Eye (tissue), 1 donor: ENCODE data around the gene SYF2.
"Not testable (repeated sequence)": the region's sequence is repeated elsewhere in the genome, so short reads cannot be mapped to it uniquely, and the experiment has no call there.

Experiments
- DNase-seq: peaks from one replicate; pipeline ENCODE4 v3.0.0-alpha.2; 2015

The SYF2 gene

DNA sequence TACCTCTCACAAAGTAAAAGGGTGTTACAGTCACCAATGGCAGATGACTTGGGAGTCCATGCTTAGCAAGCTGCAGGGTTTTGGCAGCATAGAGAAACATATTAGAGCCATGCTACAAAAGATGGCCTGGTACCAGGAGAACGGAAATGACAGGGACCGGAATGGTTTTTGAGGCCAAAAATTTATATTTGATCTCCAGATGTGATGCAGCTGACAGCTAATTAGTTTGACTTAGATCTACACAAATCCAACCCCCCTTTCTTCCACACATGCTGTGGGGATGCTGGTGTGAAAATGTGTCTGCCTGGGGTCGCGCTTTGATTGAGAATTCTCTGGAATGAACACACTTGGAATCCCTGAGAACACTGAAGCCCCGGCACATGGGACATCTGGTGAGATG lies 26.5 kb downstream of the SYF2 start:
- peak; percentile 35 for DNase-seq

DNA sequence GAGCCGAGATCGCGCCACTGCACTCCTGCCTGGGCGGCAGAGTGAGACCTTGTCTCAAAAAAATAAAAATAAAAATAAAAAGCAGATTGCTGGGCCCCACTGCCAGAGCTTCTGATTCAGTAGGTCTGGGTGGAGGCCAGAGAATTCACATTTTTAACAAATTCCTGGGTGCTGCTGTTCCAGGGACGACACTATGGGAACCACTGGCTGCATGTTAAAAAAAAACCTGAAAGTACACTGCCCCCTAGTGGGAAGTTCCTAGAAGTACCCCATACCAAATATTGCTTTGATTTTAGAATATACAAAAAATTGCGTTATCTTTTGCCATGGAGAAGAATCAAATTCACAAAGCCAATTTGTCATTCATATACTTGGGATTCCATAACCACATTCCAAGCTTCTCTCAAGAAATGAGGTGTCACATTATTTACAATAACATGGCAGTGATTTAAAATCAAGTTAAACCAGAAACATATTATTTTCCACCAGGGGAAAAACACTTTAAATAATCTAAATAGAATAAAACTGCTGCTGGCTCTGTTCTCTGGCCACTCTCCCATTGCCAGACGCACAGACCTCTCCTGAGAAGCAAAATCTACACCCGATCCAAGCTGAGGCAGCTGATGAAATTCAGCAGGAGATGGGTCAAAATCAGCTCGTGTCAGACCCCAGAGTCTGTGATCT lies 27.4 kb downstream of the SYF2 start:
- peak; percentile 80 for DNase-seq

DNA sequence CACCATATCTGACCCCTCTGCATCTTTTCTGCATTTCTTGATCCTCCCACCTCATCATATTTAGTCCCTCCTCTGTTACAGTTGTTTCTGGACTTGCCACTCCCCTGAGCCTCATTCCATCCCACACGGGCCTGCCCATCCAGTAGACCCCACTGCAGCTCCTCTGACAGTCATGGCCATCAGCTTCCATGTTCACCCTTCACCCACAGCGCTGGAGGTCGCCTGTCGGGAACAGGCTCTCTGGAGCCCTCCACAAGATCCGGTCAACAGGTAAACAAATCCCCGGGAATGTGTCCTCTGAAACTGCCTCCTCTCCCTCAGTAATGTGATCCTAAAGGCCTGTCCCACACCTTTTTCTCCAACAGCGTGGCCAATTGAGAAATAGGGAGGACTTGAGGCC lies 31.3 kb downstream of the SYF2 start:
- no peak for DNase-seq

DNA sequence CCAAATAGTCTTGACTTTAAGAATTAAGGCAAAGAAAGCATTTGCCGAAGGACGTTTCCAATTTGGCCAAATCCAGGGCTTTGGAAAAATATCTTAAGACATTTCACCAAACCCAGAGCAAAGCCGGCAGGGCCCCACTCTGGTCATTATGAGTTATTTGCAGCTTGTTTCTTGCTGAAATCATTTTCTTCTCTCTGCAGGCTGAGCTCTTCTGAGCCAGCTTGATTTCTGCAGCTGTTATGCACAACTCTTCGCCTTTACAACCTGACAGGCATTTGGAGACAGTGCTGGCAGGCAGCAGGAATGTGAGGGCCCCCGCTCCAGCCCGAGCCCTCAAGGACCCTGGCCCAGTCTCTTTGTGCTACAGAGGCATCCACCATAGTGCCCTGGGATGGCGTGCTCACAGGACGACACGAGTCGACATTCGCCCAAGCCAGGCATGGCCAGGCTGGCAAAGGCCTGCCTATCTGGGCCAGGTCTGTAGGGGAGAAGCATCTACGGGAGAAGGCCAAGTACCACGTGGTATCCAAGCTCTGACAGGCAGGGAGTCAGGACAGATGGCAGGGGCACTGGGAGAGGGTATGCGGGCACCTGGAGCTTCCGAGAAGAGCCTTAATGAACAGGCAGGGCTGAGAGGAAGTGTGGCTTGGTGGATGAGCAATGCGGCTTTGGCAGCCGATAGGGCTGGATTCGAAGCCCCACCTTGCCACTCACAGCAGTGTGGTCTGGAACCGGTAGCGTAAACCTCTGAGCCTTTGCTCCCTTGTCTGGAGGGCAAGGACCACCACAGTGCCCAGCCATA lies 32.3 kb downstream of the SYF2 start:
- peak; percentile 37 for DNase-seq

- peak; percentile 74 for DNase-seq
Observed at GRCh38 chr1:25198663-25199252, 33.5 kb downstream of the SYF2 start.

DNA sequence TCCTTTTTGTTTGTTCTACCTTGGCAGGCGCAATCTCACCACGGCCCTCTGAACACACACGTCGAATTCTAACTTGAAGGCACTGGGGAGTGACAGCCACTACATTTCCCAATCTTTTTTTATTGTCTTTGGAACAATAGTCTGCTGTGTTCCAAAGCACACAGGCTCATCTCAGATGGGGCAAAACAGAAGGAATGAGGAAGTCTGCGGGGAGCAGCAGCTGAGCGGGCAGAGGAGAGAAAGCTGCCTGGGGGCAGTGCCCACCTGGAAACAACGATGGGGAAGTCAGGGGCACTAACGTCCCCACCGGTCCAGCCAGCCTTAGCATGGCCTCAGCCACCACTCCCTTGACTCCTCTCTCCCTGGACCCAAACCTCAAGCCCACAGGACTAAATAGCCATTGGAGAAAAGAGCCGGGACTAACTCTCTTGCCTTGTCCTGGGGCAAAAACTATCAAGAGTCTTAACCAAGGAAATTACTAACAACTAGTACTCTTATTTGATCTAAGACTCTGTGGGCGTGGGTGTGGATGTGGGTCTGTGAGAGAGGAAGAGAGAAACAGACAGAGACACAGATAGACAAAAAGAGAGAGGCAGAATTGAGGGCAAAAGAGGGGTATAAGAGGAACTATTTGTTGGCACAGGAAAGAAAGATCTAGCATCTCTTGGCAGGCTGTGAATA lies 34.2 kb downstream of the SYF2 start:
- DNase-seq: peak; percentile 51

- peak; percentile 58 for DNase-seq
Observed at GRCh38 chr1:25197235-25197975, 34.9 kb downstream of the SYF2 start.

- DNase-seq: no peak
Observed at GRCh38 chr1:25196830-25197229, 35.5 kb downstream of the SYF2 start.

- no peak for DNase-seq
Observed at GRCh38 chr1:25195835-25196234, 36.5 kb downstream of the SYF2 start.

GRCh38 chr1:25194572-25195020 lies 37.7 kb downstream of the SYF2 start:
- DNase-seq: peak; percentile 52

- no peak for DNase-seq
Observed at GRCh38 chr1:25194054-25194453, 38.2 kb downstream of the SYF2 start.

GRCh38 chr1:25193229-25193628 lies 39.1 kb downstream of the SYF2 start:
- DNase-seq: no peak

DNA sequence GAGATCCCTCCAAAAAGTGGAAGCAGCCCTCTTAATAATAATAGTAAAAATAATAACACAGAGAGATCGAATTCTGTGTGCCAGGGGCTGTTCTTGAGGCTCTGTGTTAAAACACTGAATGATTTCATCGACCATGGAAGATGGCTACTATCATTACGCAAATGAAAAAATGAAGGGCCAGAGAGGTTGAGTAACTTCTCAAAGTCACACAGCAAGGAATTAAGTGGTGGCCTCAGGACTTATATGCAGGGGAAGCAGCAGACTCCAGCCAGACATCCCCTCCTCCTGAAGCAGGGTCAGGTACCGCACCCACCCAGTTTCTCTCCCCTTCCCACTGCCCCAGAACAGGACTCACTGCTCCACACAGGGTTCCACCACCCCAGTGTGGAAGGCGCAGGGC lies 40.1 kb downstream of the SYF2 start:
- no peak for DNase-seq

- no peak for DNase-seq
Observed at GRCh38 chr1:25190260-25190659, 42.0 kb downstream of the SYF2 start.

- not testable (repeated sequence) for DNase-seq
Observed at GRCh38 chr1:25187904-25188303, 44.4 kb downstream of the SYF2 start.

GRCh38 chr1:25187077-25187476 lies 45.2 kb downstream of the SYF2 start:
- DNase-seq: no peak

DNA sequence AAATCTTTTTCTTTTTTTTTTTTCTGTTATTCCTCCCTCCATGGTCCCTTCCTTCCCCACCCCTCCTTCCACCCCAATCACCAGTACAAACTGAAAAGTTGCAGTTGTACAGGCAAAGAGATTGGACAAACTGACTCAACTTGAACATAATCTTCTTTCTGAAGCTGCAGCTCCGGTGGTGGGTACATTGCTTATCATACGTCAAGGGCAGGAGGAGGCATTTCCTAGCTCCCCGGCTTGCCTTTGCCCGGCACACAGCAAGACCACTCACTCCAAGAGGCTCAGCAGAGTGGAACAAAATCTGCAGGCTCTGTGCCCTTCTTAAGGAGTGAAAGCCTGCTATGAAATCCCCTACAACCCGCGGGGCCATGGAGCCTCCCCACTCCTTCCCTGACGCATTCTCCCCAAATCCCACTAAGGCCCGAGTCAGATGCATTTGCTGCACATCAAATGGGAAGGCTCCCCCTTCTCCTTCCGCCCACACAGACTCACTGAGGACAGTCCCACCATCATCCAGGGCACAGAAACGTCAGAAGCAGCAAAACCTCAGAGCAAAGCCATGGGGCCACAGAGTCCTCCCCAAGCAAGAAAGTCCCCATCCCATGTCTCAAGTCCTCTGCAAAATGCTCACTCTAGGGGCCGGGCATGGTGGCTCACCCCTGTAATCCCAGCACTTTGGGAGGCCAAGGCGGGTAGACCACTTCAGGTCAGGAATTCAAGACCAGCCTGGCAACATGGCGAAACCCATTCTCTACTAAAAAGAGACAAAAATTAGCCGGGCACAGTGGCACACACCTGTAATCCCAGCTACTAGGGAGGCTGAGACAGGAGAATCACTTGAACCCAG lies 45.9 kb downstream of the SYF2 start:
- no peak for DNase-seq

DNA sequence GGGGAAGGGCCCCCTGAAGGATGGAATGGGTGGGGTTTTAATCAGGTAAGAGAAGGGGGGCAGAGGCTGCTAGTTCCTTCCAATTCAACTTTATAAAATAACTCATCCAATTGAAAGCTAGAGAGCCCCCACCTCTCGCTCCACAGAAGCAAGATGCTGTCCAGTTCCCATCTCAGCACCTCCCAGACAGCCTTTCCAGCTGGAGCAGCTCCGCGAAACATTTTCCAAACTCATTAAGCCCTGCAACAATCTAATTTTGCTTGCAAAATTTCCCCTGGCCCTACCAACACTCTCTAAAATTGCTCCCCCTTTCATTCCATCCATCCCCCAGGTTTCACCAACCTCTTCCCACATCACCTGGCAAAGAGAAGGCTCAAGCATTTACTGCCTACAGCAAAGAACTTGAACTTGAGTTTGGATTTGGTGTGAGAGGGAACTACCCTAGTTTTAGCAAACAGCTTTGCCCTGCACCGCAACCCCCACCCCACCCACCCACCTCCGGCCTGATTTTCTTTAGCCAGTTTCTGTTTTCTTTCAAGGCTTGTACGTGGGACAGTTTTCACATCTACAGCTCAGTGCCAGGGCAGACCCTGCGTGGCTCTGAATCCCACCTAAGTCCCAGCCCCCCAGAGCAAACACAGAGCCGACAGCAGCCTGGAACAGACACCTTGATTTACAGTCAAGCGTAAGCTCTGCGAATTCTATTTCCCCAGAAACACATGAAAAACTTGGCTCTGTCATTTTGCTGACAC lies 46.7 kb downstream of the SYF2 start:
- DNase-seq: no peak

DNA sequence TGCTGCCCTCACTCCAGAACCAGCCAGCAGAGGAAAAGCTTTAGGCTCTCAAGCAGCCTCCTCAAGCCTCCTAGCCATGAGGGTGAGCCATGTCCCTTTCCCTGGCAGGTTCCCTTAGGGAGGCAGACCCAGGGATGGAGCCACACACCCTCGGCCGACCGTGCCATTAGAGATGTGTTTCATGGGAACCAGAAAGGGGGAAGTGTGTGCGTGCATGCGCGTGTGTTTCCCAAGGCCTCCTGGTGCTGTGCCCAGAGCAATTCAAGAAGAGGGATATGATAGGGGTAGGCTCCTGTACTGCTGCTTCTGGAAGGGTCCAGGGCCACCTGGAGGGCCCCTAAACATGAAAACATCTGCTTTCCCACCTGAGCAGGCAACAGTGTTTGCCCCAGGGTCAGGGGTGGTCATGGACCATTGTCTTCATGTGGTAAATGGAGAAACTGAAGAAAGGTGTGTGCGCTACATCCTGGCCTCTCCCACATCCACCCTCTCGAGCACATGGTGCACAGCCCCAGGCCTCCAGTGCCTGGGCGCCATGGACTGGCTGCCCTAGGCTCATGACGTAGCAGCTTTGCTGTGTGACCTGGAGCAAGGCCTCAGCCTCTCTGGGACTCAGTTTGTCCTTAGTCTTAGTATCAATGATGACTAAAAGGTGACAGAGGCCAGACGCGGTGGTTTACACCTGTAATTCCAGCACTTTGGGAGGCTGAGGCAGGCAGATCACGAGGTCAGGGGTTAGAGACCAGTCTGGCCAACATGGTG lies 48.1 kb downstream of the SYF2 start:
- no peak for DNase-seq
